RWPE1 (cell line): ENCODE results near the gene NPTX2.

Experiments used
- CTCF ChIA-PET: fragments of 350-600 bp; sonication (Branson Sonifier 250); formaldehyde crosslinking; extraction: SDS; loops from one replicate; lab custom pipeline; 2021; lab: Yijun Ruan, JAX
- POLR2A ChIA-PET: fragments of 400-600 bp; formaldehyde crosslinking; extraction: SDS; loops from one replicate; lab custom pipeline; 2020; ENCODE audit warnings: antibody characterized with exemption; ENCODE audit not compliant: low non-redundant PET; lab: Yijun Ruan, JAX
- DNase-seq: peaks from one replicate; pipeline ENCODE4 v3.0.0; 2012; ENCODE audit warnings: low spot score
- H3K27ac ChIP-seq: fragments of 450-650 bp; 2 replicates; pipeline ENCODE4 v1.5.1; 2017
- TF ChIP-seq, protein P1 (sequence below): fragments of 450-650 bp; conservative IDR thresholded peaks from 2 replicates; pipeline ENCODE4 v1.5.1; 2017; ENCODE audit warnings: low read depth, mild to moderate bottlenecking

The NPTX2 gene

DNA sequence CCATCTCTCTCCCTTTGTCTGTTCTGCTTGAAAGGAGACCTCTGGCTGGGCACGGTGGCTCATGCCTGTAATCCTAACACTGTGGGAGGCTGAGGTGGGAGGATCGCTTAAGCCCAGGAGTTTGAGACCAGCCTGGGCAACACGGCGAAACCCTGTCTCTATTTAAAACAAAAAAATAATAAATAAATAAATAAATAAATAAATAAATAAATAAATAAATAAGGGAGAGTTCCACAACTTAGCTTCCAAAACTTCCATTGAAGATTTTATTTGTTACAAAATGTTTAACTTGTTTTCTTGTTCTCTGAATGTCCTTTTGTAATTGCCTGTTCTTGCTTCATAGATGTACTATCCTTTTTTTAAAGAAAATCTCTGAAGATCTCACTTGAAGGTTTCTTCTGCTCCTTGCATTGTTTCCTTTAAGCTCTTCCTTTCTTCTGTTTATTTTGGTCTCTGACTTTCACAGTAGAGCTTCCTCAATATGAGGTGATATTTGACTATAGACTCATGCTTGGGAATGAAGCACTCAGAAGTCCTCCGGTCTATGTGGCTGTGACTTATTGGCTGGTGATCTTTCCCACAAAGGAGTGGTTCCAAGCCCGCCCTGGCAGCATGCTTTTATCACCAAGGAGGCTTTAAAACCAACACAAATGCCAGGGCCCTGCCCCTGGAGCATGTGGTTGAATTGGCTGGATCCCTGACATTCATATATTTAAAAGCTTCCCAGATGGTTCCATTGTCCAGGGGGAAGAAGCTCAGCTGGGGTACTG lies 18.1 kb upstream of the NPTX2 start:
- no peak for DNase-seq
- ChIA-PET POLR2A (no interaction called here), CTCF (no interaction called here)
- H3K27ac ChIP-seq = no peak overlapping the region
- TF ChIP-seq, protein P1, sequence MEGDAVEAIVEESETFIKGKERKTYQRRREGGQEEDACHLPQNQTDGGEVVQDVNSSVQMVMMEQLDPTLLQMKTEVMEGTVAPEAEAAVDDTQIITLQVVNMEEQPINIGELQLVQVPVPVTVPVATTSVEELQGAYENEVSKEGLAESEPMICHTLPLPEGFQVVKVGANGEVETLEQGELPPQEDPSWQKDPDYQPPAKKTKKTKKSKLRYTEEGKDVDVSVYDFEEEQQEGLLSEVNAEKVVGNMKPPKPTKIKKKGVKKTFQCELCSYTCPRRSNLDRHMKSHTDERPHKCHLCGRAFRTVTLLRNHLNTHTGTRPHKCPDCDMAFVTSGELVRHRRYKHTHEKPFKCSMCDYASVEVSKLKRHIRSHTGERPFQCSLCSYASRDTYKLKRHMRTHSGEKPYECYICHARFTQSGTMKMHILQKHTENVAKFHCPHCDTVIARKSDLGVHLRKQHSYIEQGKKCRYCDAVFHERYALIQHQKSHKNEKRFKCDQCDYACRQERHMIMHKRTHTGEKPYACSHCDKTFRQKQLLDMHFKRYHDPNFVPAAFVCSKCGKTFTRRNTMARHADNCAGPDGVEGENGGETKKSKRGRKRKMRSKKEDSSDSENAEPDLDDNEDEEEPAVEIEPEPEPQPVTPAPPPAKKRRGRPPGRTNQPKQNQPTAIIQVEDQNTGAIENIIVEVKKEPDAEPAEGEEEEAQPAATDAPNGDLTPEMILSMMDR = no peak

GRCh38 chr7:98599886-98600285 lies 17.2 kb upstream of the NPTX2 start:
- CTCF ChIA-PET = no interaction called here

DNA sequence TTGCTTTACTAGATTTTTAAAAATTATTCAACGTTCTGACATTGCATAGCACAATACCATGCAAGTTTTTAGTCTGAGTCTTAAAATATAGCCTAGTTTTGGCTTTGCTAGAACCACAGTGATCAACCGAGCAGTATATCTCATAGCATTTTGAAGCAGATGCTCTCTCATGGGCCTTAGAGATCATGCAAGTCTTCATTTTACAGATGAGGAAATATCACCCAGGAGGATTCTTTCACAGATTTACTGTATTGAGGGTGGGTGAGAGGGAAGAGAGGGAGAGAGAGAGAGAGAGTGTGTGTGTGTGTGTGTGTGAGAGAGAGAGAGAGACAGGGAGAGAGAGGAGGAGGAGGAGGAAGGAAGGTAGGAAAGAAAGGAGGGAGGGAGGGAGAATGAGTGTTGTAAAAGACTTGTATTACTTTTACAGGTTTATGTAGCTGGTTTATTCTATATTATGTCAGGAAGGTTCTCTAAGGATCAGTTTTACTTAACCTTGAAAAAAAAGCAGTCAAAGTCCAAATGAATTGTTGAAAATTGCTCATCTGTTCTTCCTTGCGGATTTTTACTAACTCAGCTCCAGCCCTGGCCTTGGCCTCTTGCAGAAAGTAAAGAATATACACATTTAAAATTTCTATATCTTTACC lies 14.2 kb upstream of the NPTX2 start:
- CTCF ChIA-PET = no interaction called here
- no peak for DNase-seq
- POLR2A ChIA-PET = no interaction called here
- TF ChIP-seq, protein P1 = no peak
- H3K27ac ChIP-seq = no peak overlapping the region

More at GRCh38 chr7:98599886-98600285, 17.2 kb upstream of the NPTX2 start:
- DNase-seq = no peak
- H3K27ac ChIP-seq = no peak overlapping the region
- POLR2A ChIA-PET = no interaction called here
- TF ChIP-seq, protein P1 = no peak

GRCh38 chr7:98603399-98603788 lies 13.7 kb upstream of the NPTX2 start:
- TF ChIP-seq, protein P1 = no peak
- H3K27ac ChIP-seq = no peak overlapping the region
- ChIA-PET POLR2A (no interaction called here), CTCF (interaction anchor here (0.9 kb wide), 1 partner anchor 234 kb away, joined by 4 read pairs; no protein-coding TSS in a partner anchor)
- no peak for DNase-seq

DNA sequence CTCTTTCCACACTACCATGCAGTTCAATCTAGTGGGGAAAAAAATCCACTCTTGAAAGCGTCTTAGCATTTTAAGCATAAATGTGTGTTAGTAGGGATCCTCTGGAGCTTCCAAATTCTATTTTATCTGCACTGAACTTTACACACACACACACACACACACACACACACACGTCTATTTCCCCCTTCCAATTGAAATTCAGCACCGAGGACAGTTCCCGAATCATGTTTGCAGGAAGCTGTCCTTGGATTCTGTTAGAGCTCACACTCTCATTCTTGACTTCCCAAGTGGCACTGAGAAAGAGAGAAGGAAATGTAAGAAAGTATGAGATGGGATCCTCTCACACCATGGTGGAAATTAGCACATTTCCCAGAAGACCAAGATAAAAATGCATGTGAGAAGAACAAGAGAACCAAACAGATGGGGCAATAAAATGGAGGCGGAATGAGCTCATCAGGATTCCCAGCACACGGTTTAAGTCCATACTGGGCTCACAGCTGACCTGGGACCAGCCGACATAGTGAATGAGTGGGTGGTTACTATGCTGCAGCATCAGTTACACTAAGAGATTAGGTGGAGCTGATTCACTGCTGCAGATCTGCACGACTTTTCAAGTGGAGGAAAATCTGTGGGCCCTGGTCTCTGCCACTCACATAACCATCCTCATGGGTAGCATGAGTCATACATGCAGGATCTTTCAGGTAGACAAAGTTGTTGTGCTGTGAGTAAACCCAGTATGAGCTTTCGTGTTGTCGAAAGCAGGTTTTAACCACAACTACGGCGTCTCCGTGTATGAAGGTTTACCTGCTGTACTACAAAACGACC lies 3.3 kb upstream of the NPTX2 start:
- TF ChIP-seq, protein P1 = no peak
- POLR2A ChIA-PET = interaction anchor here (0.7 kb wide), 1 partner anchor 149 kb away, joined by 5 read pairs; no protein-coding TSS in a partner anchor
- CTCF ChIA-PET = interaction anchor here (0.6 kb wide), 4 partner anchors 171 to 707 kb away, joined by 3 to 4 read pairs (median 3); no protein-coding TSS in a partner anchor
- no peak overlapping the region for H3K27ac ChIP-seq
- DNase-seq = no peak
